Inflammatory macrophage treated with lipopolysaccharide for 1 hour (primary cell): ENCODE data around the gene CYBA.

Experiments
- DNase-seq, 2 donors: peaks; one replicate each; pipeline ENCODE4 v3.0.0-alpha.2; 2020 to 2022

CYBA gene

GRCh38 chr16:88627531-88628411 is 23.1 kb downstream of the CYBA start:
- no peak for DNase-seq

- no peak for DNase-seq
These were observed 24.2 kb downstream of the CYBA start for GRCh38 chr16:88626646-88627045.

- DNase-seq, result no peak
These were observed 25.8 kb downstream of the CYBA start for GRCh38 chr16:88624977-88625576.

GRCh38 chr16:88624481-88624880 is 26.4 kb downstream of the CYBA start:
- DNase-seq, result no peak

- no peak for DNase-seq
These were observed 27.0 kb downstream of the CYBA start for GRCh38 chr16:88623858-88624257.

GRCh38 chr16:88622866-88623265 is 28.0 kb downstream of the CYBA start:
- DNase-seq, result no peak

- no peak for DNase-seq
These were observed 28.7 kb downstream of the CYBA start for GRCh38 chr16:88622125-88622524.

- no peak for DNase-seq
These were observed 30.7 kb downstream of the CYBA start for GRCh38 chr16:88619859-88620815.

GRCh38 chr16:88618956-88619667 is 31.7 kb downstream of the CYBA start:
- DNase-seq, result no peak

- no peak for DNase-seq
These were observed 32.5 kb downstream of the CYBA start for GRCh38 chr16:88618182-88618955.

- DNase-seq, result no peak
These were observed 33.4 kb downstream of the CYBA start for GRCh38 chr16:88617268-88618031.

GRCh38 chr16:88616736-88617135 is 34.1 kb downstream of the CYBA start:
- DNase-seq, result no peak

- DNase-seq, result no peak
These were observed 34.5 kb downstream of the CYBA start for GRCh38 chr16:88616320-88616719.

GRCh38 chr16:88614818-88615580 is 35.9 kb downstream of the CYBA start:
- no peak for DNase-seq

- no peak for DNase-seq
These were observed 36.7 kb downstream of the CYBA start for GRCh38 chr16:88613911-88614817.

GRCh38 chr16:88613293-88613692 is 37.6 kb downstream of the CYBA start:
- DNase-seq, result no peak

- no peak for DNase-seq
These were observed 39.7 kb downstream of the CYBA start for GRCh38 chr16:88610909-88611812.

- no peak for DNase-seq
These were observed 40.8 kb downstream of the CYBA start for GRCh38 chr16:88610080-88610479.
